Stimulated activated CD4-positive, alpha-beta T cell treated with anti-CD3 and anti-CD28 coated beads, Interleukin-4, amount 100 ng/mL, for 24 hours (primary cell): ENCODE data around the gene ANKRD28.
"Not testable (repeated sequence)": the region's sequence is repeated elsewhere in the genome, so short reads cannot be mapped to it uniquely, and the experiment has no call there.

ENCODE experiments used
- DNase-seq: peaks from one replicate; pipeline ENCODE4 v3.0.0-alpha.2; 2020

The ANKRD28 gene

DNA sequence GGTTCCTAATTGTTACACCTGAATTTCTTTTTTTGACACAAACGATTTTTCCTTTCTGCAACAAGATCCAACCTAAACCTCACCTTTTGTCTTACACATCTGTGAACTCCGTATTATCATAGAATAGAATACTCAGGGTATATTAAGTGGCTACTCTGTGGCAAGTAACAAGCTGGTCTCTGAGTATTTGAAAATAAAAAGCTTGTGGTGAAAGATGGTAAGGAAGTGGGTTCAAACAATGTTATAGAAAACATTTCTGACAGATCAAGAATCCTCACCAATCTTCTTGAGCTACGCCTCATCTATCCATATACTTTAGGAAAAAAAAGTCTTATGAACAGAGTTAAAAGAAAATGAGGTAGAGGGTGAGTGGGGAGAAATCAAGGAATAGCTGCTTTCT lies 3.5 kb upstream of the ANKRD28 start:
- no peak for DNase-seq

DNA sequence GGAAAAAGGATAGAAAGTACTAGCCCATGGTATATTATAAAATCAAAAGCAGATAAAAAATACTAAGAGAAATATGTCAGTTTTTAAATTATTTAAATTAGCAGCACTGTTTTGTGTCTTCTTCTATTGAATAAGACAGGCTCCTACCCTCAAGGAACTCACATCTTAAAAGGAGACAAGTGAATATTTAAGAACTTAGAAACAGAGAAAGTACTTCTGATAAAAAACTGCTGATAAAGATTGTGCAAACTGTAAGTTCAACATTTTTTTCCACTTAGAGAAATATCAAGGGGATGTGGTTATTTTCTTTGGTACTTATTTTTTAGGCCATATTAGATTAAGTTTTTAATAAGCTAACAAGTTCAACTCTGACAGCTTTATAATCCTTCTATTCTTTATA lies 3.0 kb upstream of the ANKRD28 start:
- DNase-seq: no peak

DNA sequence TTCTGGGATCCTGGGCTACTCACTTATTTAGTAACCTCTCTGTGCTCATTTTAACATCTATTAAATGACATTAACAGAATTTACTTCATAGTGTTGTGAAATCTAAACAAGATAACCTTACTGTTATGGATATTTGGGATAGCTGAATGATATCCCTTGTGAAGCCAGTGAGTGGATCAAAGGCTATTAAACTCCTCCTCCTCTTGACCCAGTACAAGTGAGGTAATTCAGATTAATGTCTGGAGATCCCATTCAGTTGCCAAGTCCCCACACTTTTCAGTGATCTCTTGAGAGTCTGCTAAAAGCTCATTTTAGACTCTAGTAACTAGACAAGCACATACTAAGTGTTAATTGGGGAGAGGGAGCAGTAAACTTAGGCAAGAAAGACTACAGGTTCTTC lies 2.5 kb upstream of the ANKRD28 start:
- no peak for DNase-seq

DNA sequence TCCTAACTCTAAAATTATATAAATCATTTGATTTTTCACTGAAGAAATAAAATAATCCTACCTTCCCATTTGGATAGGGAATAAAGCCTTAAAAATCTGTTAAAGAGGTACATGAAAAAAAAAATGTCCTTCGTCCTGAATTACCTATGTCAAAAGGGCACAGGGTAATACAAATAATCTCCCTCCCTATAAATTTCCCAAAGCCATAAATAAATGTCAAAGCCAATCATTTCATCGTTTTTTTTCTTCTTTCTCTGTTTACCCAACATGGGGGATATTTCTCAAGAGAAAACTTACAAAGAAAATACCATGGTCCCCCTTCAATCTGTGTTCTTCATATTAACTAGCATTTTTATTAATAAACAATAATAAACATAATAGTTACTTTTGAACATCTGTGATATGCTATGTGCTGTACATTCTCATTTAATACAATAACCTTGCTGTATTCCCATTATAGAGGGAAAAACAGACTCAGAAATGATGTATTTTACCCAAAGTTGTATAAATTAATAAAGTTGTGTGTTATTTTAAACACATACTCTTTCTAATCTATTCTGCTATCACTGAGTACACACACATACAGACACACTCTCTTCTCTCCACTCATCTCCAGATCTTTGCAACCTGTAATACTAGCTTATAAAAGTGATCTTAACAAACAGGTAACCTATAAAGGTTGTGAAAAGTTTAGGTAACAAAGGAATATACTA lies 910 bp upstream of the ANKRD28 start:
- DNase-seq: no peak

DNA sequence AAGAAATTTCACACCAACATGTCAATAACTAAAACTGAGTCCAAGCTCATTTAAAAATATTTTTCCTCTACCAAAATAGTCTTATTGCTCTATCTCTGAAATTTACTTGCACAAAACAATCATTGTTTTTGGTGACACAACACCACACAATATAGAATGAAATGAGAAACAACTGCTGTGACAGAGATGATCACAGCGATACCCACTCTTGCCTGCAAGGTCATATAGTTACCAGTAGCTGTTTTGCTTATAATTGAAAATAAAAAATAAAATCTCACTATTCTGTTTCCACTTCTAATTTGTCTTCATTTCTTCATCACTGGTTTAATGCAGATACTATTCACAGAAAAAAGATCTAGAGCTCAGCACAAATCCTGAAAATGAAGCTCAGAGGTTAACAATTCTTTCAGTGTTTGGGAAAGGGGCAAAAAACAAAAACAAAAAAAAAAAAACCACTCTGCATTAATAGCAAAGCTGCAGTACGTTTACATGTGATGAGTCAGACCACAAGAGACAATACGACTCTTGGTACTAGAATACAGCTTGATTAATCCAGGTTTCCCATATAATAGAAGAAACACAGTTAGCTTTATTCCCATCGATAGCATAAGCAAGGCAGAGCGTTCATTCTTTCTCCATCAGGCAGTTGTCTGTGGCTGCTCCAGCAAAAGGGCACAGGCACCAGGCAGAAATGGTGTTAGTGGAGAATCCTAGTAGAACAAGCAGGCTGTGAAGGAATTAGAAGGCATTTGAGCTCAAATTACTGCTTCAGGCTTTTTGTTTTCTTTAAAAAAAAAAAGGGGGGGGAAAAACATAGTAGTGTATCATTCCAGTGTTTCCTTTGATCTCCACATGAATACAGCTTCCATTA lies 773 bp downstream of the ANKRD28 start:
- DNase-seq: no peak

DNA sequence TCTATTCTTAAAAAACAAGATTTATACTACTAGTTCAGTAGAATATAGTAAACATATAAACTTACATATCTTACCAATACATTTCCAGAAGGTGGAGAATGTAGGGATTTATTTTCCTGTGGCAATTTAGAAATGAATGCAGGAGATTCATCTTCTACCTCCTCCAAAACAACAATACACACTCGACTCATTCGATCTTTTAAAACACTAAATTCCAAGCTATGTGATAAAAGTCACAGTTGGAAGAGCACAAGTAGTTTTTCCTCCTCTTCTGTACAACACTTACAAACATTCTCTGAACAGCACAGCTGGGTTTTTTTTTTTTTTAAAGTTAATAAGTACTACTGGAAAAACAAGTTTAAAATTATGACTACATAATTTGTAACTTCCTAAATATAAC lies 1.4 kb downstream of the ANKRD28 start:
- no peak for DNase-seq

DNA sequence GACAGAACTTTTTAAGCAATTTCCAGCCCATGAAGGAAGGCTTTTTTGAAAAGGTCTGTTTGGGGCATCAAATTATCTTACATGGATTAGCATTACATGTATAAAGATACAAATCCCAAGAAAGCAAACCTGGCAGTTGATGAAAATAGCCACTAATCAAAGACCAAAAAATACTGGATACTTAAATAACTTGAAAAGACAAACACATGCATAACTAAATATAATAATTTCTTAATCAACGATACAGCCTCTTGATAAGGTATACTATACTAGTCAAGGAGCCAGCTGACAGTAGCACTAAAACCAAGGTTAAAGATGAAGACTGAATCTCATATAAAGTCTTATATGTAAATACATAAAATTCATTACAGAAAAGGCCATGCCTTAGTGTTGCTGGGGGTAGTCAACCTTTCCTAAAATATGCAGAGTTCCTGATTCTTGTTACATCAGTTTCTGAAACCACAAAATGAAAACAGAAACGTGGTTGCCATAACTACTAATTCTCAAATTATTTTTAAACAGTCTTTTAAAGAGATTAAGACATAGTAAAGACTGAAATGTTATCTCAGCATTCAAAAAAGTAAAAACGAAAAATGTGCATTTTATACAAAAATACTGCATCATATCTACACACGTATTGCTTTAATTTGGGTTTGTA lies 2.0 kb downstream of the ANKRD28 start:
- DNase-seq: no peak

DNA sequence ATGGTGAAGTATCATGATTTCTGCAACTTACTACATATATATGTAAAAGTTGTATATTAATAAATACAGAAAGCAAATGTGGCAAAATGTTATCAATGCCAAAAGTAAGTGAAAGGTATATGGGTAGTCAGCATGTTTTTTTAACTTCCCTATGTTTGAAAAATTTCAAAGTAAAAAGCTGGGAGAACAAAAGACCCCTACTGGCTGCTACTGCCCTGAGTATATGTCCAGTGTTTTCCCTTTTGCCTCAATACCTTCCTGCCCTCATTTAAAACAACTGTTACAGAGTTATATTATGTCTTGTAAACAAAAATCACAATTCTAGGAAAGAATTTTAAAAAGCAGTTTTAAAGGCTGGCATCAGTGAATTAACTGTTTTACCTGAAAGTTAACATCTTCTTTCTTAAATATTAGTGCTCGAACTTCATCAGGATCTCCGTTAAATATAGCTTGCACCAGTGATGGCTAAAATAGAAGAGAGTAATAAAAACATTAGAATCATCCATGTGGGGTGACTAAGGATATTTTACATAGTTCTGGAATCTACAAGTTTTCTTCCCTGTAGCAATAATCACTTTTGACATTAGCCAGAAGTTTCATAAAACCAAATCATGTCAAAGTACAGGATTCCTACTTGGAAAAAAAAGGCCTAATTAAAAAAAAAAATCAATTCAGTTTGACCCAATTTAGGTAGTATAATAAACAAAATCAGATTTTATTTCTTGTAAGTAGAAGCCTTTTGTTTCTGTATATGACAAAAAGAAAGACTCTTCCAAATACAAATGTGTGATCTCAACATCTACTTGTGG lies 2.7 kb downstream of the ANKRD28 start:
- DNase-seq: no peak

DNA sequence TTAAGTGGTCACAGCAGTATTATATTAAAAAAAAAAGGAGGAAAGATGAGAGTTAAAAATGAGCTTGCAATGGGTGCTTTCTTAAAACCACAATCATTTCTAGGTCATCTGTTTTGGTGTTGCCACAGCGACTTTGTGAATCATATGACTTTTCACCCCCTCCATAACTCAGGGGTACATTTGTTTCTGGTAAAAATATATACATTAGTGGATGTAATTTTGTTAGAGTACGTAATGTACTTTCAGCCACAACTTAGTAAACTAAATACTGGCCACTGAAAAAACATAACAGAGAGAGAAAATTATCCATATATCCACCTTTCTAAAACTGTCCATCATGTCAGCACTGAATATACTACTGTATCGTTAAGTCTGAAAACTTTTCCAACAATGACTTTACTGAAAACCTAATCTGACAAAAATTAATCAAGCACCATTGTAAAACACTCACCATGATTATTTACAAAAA lies 3.4 kb downstream of the ANKRD28 start:
- no peak for DNase-seq

DNA sequence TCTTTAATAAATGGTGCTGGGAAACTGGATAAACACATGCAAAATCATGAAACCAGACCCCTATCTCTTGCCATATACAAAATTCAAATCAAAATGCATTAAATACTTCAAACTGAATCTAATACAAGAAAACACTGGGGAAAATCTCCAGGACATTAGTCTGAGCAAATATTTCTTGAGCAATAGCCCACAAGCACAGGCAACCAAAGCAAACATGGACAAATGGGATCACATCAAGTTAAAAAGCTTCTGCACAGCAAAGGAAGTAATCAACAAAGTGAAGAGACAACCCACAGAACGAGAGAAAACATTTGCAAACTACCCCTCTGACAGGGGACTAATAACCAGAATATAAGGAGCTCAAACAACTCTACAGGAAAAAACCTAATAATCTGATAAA lies 6.3 kb downstream of the ANKRD28 start:
- no peak for DNase-seq

DNA sequence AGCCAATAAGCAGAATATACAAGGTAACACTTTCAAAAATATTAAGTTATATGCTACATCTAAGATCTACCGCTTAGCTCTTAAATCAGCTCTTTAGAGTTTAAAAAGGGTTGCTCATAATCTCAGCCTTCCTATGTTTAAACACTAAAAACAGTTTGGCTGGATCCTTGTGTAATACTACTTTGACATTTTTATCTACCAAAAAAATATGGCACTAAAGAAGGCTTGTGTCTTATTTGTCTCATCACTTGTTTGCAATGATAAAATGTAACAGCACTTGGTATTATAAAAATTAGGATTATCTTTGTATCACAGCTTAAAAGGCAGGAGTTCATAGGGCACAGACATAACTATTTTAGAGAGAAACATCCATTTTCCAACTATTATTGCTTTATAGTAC lies 9.8 kb downstream of the ANKRD28 start:
- DNase-seq: no peak

DNA sequence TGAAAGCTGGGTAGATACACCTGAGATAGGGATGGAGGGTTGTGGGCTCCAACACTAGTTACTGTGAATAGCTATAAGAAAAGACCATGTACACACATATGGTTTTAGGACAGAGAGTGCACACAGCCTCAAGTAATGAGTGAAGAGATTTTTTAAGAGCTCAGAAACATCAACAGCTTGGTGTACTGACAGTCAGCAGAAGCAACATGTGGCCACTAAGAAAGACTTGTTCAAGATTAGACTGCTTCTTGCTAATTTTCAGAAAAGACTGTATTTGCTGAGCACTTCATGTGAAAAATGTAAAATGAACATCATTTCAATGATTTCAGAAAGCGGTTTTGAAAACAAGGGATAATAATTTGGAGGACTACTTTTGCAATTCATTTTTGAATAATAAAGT lies 10.3 kb downstream of the ANKRD28 start:
- no peak for DNase-seq

DNA sequence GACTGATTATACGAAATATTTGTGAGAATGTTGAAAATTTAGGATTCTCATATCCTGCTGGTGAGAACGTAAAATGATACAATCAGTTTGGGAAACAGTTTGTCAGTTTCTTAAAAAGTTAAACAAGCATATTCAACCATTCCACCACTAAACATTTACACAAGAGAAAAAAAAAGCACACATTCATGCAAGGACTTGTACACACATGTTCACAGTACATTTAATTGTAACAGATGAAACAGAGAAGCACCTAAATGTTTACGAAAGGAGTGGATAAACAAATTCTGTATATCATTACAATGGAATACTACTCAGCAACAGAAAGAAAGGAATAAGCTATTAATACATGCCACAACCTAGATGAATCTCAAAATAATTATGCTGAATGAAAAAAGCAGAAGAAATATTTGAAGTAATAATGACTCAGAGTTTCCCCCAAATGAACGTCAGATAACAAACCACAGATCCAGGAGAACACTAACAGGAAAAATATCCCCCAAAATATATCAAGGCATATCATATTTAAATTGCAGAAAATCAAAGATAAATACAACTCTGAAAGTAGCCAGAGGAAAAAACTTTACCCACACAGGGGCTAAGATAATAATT lies 14.3 kb downstream of the ANKRD28 start:
- DNase-seq: no peak

DNA sequence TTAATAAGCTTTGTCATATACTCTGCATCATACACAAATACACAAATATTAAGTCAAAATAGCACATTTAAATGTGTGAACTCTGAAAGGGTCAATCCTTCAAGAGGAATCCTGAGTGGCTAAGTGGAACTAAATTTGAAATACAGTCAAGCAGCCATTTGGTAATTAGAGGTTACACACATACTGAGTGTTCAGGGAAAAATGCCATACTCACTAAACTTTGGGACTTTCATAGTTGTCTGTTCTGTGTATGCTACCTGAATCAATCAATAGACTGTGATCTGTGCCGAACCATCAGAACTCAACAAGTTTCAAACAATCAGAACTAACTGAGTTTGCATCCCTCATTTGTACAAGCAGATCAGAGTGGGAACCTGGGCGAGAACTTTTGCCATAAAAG lies 15.3 kb downstream of the ANKRD28 start:
- no peak for DNase-seq

DNA sequence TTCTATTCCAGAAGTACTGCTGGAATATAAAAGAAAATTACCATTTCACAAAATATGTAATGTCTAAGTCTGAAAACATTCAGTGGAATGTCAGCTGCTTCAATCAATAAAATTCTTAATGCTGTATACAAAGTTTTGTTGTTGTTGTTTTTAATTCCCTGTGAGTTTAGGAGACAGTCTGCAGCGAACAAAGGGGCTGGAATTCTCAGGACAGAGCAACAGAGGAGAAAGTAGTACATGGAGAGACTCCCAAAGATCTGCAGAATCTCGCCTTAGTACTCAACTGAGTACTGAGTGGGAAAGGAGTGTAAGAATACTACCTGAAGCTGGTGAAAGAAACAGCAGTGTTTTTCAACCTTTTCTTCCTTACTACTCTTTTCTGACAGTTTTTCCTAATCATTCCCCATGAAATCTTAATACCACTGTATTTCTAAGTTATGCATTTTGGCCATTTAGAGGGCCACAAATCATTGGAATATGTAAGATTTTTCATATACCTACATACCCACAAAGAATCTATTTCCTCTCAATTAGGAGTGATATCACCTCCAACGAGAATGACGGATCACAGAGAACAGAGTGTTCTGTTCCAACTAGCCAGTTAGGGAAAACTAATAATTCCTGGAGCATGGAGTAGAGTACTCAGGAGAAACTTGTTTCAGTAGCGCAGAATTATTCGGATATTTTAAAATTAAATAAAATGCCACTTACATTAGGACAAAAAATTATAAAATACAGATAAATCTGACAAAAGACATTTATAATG lies 16.0 kb downstream of the ANKRD28 start:
- no peak for DNase-seq

DNA sequence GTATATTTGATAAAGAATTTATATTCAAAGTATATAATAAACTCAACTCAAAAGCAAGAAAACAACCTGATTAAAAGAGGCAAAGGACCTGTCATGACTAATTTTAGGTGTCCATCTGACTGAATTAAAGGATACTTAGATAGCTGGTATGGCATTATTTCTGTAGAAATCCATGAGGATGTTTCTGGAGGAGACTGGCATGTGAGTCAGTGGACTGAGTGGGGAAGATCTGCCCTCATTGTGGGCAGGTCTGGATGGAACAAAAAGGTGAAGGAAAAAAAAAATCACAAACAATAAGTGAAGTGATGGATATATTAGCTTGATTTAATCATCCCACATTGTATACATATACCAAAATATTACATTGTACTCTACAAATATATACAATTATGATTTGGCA lies 16.6 kb downstream of the ANKRD28 start:
- DNase-seq: no peak

DNA sequence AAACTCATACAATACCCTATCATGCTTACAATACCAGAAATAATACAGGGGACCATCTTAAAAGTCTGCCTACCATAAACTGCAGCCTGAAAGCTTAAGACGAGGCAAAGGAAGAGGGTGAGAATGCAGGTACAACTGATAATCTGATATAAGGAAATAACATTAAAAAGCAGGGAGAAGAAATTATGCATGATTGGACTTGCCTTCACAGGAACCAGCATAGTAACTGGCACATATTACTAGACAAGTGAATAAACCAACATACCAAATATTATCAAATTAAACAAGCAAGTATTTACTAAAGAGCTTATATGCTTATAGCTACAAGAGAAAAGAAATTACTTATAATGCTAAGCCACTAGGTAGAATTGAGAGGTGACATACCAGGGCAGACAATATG lies 18.7 kb downstream of the ANKRD28 start:
- no peak for DNase-seq

DNA sequence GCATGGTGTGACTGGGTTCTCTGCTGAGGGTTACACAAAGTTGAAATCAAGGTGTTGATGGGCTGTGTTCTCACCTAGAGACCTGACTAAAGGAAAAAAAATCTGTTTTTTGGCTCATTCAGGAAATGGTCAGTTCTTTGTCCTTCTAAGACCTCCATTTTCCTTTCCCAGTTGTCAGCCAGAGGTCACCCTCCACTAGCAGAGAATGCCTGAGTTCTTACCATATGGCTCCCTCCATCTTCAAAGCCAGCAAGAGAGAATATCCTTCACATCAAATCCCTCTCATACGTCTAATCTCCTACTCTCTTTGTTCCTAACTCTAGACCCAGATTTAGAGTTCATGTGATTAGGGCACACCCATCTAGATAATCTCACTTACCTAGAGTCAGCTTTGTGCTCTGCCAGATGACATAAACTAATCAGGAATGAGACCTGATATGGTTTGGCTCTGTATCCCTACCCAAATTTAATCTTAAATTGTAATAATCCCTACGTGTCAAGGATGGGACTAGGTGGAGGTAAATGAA lies 19.4 kb downstream of the ANKRD28 start:
- DNase-seq: no peak

DNA sequence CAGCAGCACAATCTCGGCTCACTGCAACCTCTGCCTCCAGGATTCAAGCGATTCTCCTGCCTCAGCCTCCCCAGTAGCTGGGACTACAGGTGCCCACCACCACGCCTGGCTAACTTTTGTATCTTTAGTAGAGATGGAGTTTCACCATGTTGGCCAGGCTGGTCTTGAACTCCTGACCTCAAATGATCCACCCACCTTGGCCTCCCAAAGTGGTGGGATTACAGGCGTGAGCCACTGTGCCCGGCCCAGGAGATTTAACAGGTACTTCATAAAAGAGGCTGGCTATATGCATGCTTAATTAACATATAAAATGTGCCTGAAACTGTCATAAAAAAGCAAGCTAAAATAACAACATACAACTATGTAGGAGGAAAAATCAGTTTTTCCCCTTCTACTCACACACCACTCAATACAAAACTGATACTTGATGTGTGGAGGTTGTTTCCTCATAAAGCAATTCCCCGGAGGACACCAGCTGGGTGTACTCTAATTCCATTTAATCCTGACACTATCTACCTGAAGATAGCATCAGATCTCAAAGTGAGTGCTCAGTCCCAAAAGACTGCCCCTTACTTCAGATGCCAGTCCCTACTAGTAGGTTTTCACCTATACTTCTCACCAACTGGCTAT lies 22.7 kb downstream of the ANKRD28 start:
- not testable (repeated sequence) for DNase-seq

DNA sequence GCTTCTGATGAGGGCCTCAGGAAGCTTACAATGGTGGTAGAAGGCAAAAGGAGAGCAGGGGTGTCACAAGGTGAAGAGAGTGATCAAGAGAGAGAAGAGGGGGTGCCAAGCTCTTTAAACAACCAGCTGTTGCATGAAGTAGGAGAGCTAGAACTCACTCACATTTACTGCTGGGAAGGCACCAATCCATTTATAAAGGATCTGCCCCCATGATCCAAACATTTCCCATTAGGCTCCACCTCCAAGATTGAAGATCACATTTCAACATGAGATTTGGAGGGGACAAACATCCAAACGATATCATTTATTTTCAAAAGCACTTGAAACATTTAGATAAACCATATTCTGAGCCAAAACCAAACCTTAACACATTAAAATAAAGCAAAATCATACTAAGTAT lies 26.3 kb downstream of the ANKRD28 start:
- DNase-seq: no peak
